Large intestine (tissue), 3 donors: Measurements from ENCODE around the gene JAKMIP2. TPM values are rescaled to one million over a fixed set of nuclear protein-coding genes. Genes with fewer than 3 reads are reported as not detected.

ENCODE experiments used
- DNase-seq, 2 donors: peaks; one replicate each; pipeline versions ENCODE4 v3.0.0 to v3.0.0-alpha.2; 2013
- H3K27ac ChIP-seq: one replicate; pipeline ENCODE4 v1.5.1; 2013; ENCODE audit warnings: low read length
- H3K27me3 ChIP-seq: 2 replicates; pipeline ENCODE4 v1.6.1; 2013; ENCODE audit warnings: low read length; ENCODE audit not compliant: control insufficient read depth, insufficient read depth
- H3K36me3 ChIP-seq: 2 replicates; pipeline ENCODE4 v1.6.1; 2013; ENCODE audit warnings: low read length; ENCODE audit not compliant: control insufficient read depth, insufficient read depth
- H3K4me1 ChIP-seq: one replicate; pipeline ENCODE4 v1.6.1; 2013; ENCODE audit warnings: low read length; ENCODE audit not compliant: control insufficient read depth, insufficient read depth
- H3K4me3 ChIP-seq: one replicate; pipeline ENCODE4 v1.5.1; 2013; ENCODE audit warnings: low read length
- H3K9me3 ChIP-seq: one replicate; pipeline ENCODE4 v1.6.1; 2013; ENCODE audit warnings: mild to moderate bottlenecking, low read depth, low read length, moderate library complexity; ENCODE audit not compliant: control insufficient read depth
- WGBS: methylation state at CpG from one replicate; pipeline ENCODE4 v1.1.5; 2013; ENCODE audit warnings: low lambda C conversion rate; ENCODE audit not compliant: insufficient coverage; 5-methylcytosine and 5-hydroxymethylcytosine counted together
- polyA plus RNA-seq: library from polyadenylated mRNA; unstranded; fragments of 120-200 nt; gene quantifications from one replicate; pipeline ENCODE4 v1.2.1, GENCODE V29; 2013

Gene JAKMIP2
- polyA plus RNA-seq, 1 donor: 3.1 TPM

DNA sequence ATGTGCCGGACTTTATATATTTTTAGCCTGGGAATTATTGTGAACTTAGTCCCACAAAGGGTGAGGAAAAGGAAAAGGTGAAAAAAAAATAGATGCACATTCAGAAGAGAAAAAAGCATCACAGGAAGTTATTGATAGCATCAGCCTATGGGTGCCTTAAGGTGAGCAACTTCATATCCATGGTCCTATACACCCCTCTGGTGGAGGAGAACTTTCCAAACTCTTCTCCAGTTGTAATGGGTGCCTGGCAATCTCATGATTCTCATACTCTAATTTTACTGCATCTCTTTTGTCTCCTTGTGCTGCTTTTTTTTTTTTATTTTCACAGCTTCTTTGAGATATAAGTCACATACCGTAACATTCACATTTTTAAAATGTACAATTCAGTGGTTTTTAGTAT lies 107.4 kb downstream of the JAKMIP2 start:
- Histone ChIP-seq H3K27me3 (no peaks in the 10 kb centered on the region), H3K36me3 (no peaks in the 10 kb centered on the region), H3K4me1 (no peaks in the 10 kb centered on the region), H3K4me3 (no peak overlapping the region), H3K27ac (no peak overlapping the region), H3K9me3 (no peaks in the 10 kb centered on the region)
- DNase-seq: no peak
- 90% methylated on average over 2 of the region's 2 CpGs for WGBS

DNA sequence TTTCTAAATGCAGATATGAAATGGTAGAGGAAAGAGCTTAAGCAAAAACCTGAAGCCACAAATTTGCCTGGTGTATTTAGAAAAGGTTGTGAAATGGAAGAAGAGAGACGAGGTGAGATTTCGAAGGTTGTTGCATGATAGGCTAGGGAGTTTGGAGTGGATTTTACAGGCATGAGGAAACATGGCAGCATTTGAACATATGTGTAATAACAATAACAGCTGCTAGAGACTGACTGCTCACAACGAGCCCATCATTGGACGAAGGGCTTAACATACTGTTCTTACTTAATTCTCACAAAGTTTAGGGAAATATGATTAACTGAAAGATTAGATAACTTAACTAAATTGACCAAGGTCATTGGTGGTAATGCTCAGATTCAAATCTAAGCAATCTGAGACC lies 108.1 kb downstream of the JAKMIP2 start:
- WGBS: 100% methylated on average over 1 of the region's 4 CpGs
- no peaks in the 10 kb centered on the region for H3K27me3 ChIP-seq

DNA sequence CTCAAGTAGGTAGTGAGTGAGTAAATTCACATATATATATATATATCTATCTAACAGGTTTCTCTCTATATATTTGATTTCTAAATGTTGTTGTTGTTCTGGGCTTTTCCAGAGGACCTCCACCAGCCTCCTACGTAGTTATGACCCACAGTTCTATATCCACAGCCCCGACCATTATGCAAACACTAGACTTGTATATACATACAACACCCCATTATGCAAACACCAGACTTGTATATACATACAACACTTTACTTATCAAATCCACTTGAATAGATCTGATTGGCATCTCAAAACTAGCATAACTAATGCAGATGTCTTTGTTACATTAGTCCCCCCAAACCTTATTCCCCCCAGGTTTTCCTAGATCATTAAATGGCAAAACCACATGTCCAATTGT lies 108.7 kb downstream of the JAKMIP2 start:
- WGBS: no CpG with 5 or more reads among the region's 2 CpGs
- no peaks in the 10 kb centered on the region for H3K27me3 ChIP-seq

More for the DNA sequence above, 108.1 kb downstream of the JAKMIP2 start:
- no peak for DNase-seq
- H3K4me3 ChIP-seq: no peak overlapping the region
- H3K36me3 ChIP-seq: no peaks in the 10 kb centered on the region
- peaks cover under 1% of the 10 kb centered on the region for H3K4me1 ChIP-seq
- H3K9me3 ChIP-seq: no peaks in the 10 kb centered on the region
- no peak overlapping the region for H3K27ac ChIP-seq

DNA sequence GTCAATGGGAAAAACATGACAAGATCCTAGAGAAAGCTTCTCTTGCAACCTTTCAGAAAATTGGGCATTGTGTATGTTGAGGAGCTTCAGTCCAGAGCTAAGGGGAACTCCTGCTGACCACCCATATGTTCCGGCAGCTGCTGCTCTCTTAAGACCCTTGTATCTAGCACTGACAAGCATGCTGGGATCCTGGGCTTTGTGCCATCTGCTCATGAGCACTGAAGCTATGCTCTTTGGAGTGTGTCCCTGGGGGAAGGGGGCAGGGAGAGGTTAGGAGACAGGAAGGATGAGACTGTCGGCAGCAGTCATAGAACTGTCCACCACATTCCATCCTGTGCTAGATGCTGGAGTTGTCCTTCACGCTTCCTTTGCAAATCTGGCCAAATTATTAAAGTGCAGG lies 109.3 kb downstream of the JAKMIP2 start:
- no peak overlapping the region for H3K4me3 ChIP-seq
- no peaks in the 10 kb centered on the region for H3K36me3 ChIP-seq
- WGBS: 80% methylated on average over 1 of the region's 3 CpGs
- H3K27me3 ChIP-seq: no peaks in the 10 kb centered on the region
- peak in 1 of 2 donors; percentile 19 for DNase-seq
- no peak overlapping the region for H3K27ac ChIP-seq
- H3K9me3 ChIP-seq: no peaks in the 10 kb centered on the region
- H3K4me1 ChIP-seq: peaks cover 12% of the 10 kb centered on the region

More for the DNA sequence above, 108.7 kb downstream of the JAKMIP2 start:
- H3K36me3 ChIP-seq: no peaks in the 10 kb centered on the region
- H3K4me1 ChIP-seq: peaks cover 7% of the 10 kb centered on the region
- no peak overlapping the region for H3K4me3 ChIP-seq
- H3K9me3 ChIP-seq: no peaks in the 10 kb centered on the region
- no peak for DNase-seq
- H3K27ac ChIP-seq: no peak overlapping the region

DNA sequence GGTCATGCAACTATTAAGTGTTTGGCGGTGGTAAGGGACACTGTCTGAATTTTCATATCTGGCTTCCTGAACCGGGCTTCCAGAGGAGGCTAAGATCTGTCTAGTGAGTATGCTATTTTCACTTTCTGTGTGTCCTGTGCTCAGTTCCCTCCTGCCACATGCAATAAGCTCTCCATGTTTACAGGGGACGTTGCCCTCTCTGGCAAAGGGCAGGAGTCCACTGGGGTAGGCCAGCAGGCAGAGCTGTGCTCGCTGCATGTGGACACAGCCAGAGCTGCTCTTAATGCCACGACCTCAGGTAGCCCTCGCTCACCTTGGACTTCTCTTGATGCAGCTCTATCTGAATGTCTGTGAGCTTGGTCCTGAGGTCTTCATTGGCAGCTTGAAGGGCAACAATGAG lies 111.2 kb downstream of the JAKMIP2 start:
- peak; percentile 71 to 83 for DNase-seq
- H3K36me3 ChIP-seq: no peaks in the 10 kb centered on the region
- no peaks in the 10 kb centered on the region for H3K9me3 ChIP-seq
- H3K4me3 ChIP-seq: no peak overlapping the region
- no CpG with 5 or more reads among the region's 6 CpGs for WGBS
- peaks cover 18% of the 10 kb centered on the region for H3K4me1 ChIP-seq
- no peak overlapping the region for H3K27ac ChIP-seq
- no peaks in the 10 kb centered on the region for H3K27me3 ChIP-seq

DNA sequence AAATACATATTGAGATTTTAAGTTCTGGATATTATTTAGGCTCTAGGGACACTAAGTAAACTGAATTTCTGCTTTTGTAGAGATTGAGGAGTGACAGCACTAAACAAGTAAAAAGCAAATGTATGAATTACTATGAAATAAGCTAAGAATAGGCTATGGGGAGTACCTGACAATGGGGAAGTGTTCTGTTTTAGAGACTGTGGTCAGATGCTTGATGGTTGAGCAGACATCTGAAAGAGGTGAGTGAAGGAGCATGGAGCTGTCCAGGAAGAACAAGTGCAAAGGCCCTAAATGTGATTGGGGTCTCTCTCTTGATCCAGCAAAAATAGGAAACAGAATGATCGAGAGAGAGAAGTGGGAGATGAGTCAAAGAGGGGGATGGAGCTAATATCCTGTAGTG lies 111.7 kb downstream of the JAKMIP2 start:
- DNase-seq: no peak
- Histone ChIP-seq H3K27ac (no peak overlapping the region), H3K36me3 (no peaks in the 10 kb centered on the region), H3K9me3 (no peaks in the 10 kb centered on the region), H3K27me3 (no peaks in the 10 kb centered on the region), H3K4me3 (no peak overlapping the region), H3K4me1 (peaks cover 18% of the 10 kb centered on the region)
- WGBS: 88% methylated on average over 1 of the region's 1 CpG

DNA sequence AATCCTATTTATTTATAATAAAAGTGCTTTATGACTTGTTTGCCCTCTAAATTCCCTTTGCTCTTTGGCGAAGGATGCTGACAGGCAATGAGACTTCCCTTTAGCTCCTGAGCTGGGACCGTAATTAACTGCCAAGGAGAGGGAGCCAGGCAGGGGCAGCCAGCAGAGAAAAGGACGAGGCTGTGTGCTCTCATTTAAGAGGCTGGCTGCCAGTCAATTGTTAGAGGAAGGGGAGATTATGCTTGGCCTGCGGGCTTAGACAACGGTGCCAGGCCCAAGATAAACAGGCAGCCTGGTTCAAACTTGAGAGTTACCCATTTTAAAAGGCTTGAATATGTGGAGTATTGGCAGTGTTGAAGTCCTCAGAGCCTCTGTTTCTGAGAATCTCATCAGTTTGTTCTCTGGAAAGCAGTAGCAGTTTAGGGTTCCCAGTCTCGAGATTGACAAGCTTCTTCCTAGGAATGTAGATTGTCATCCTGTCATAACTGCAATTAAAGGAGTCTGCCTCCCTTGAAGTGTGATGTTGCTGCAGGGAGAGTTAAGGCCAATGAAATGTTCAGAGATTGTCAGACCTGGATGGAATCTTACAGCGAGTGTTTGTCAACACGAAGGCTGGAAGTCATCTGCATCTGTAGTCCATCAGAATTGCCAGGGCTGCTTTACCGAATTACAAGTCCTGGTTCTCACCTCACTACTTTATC lies 113.2 kb downstream of the JAKMIP2 start:
- Histone ChIP-seq H3K27ac (no peak overlapping the region), H3K4me3 (no peak overlapping the region), H3K36me3 (no peaks in the 10 kb centered on the region), H3K27me3 (no peaks in the 10 kb centered on the region), H3K4me1 (peaks cover 18% of the 10 kb centered on the region), H3K9me3 (no peaks in the 10 kb centered on the region)
- 40% methylated on average over 2 of the region's 9 CpGs for WGBS
- no peak for DNase-seq

DNA sequence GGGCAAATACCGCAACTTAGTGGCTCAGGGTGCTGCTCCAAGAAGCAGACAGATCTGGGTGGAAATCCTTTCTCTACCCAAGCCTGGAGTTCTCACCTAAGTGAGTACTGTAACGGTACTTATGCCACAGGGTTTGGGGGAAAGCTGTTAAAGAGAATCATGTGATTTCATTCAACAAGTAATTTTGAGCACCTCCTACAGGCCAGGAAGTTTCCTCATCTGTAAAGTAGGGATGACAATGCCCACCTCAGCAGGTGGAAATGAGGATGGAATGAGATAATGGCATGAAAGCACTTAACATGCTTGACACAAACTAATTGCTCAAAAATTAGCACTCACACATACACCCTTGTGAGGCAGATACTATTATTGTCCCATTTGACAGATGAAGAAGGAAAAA lies 114.1 kb downstream of the JAKMIP2 start:
- Histone ChIP-seq H3K27ac (no peak overlapping the region), H3K4me1 (peaks cover 18% of the 10 kb centered on the region), H3K9me3 (no peaks in the 10 kb centered on the region), H3K27me3 (no peaks in the 10 kb centered on the region), H3K36me3 (no peaks in the 10 kb centered on the region), H3K4me3 (no peak overlapping the region)
- no peak for DNase-seq
- WGBS: 83% methylated on average over 1 of the region's 2 CpGs

DNA sequence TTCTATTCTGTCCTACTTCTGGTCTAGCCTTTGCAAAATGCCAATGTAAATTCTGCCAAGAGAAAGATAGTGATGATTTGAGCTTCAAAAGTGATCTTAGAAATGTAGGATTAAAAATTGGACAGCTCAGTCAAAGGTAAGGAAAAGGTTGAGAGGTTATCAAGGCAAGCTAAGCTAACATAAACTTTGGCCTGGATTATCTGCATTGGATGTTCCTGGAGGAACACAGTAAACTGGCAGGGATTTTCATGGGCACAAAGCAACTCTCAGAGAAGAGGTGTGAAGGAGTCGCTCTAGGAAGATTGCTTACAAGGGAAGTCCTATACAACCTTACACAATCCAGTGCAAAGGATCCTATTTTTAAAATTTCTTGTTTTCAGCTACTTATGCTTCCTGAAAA lies 115.2 kb downstream of the JAKMIP2 start:
- Histone ChIP-seq H3K27ac (no peak overlapping the region), H3K4me1 (peaks cover 18% of the 10 kb centered on the region), H3K36me3 (no peaks in the 10 kb centered on the region), H3K4me3 (no peak overlapping the region), H3K9me3 (no peaks in the 10 kb centered on the region), H3K27me3 (no peaks in the 10 kb centered on the region)
- peak in 1 of 2 donors; percentile 37 for DNase-seq
- WGBS: no CpG with 5 or more reads among the region's 1 CpG

DNA sequence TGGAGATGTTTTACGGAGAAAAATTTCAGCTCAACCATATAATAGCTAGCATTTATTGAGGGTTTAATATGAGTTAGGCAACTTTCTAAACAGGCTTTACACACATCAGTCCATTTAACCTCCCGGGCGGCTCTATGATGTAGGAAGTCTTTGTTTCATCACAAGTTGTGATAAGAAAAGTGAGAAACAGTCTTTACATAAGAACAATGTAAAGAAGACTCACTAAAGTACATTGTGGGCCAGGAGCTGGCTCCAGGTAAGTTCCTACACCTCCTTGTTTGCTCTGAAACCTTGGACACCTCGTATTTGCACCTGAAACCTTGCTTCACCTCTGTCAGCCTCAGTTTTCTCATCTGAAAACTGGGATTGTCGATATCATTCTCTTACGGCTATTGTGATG lies 116.1 kb downstream of the JAKMIP2 start:
- no CpG with 5 or more reads among the region's 6 CpGs for WGBS
- Histone ChIP-seq H3K9me3 (no peaks in the 10 kb centered on the region), H3K4me1 (peaks cover 18% of the 10 kb centered on the region), H3K27me3 (no peaks in the 10 kb centered on the region), H3K4me3 (no peak overlapping the region), H3K27ac (no peak overlapping the region), H3K36me3 (no peaks in the 10 kb centered on the region)
- no peak for DNase-seq

DNA sequence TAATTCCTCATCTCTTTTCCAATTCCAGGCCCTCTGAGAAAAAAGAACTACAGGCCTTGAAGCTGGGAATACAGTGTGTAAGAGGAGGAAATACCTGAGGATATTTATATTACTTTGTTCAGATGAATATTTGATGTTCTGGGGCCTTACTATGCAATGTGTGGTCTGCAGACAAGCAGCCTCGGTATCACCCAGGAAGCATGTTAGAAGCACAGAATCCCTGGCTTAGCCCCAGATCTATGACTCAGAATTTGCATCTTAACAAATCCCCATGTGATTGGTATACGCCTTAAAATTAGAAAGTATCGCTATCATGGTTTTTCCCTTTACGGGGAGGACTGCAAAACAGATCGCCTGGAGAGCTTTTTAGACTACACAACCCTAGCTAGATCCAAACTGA lies 121.0 kb downstream of the JAKMIP2 start:
- H3K27me3 ChIP-seq: no peaks in the 10 kb centered on the region
- H3K9me3 ChIP-seq: no peaks in the 10 kb centered on the region
- DNase-seq: no peak
- no peaks in the 10 kb centered on the region for H3K36me3 ChIP-seq
- H3K4me3 ChIP-seq: no peak overlapping the region
- peaks cover 6% of the 10 kb centered on the region for H3K4me1 ChIP-seq
- no CpG with 5 or more reads among the region's 5 CpGs for WGBS
- no peak overlapping the region for H3K27ac ChIP-seq
